ENCODE measurements around the gene TAF11L3. TPM values are rescaled to one million over a fixed set of nuclear protein-coding genes. Genes with fewer than 3 reads are reported as not detected.

Gene TAF11L3

Small RNA genes lying within 50 kb of the gene (small RNA-seq; reads per million reads assigned to genes)
- gene AC106774.3 (ENCODE audit: low read depth), result not detected

Measured in mesenchymal stem cell (in vitro differentiated cells and primary cell).